Measurements from ENCODE around the gene XPO6. TPM values are rescaled to one million over a fixed set of nuclear protein-coding genes. Genes with fewer than 3 reads are reported as not detected.

The XPO6 gene
- polyA plus RNA-seq, 1 donor (not counting 4 experiments of a cell fraction or from before 2014, with no cell fraction given), result 127 TPM

DNA sequence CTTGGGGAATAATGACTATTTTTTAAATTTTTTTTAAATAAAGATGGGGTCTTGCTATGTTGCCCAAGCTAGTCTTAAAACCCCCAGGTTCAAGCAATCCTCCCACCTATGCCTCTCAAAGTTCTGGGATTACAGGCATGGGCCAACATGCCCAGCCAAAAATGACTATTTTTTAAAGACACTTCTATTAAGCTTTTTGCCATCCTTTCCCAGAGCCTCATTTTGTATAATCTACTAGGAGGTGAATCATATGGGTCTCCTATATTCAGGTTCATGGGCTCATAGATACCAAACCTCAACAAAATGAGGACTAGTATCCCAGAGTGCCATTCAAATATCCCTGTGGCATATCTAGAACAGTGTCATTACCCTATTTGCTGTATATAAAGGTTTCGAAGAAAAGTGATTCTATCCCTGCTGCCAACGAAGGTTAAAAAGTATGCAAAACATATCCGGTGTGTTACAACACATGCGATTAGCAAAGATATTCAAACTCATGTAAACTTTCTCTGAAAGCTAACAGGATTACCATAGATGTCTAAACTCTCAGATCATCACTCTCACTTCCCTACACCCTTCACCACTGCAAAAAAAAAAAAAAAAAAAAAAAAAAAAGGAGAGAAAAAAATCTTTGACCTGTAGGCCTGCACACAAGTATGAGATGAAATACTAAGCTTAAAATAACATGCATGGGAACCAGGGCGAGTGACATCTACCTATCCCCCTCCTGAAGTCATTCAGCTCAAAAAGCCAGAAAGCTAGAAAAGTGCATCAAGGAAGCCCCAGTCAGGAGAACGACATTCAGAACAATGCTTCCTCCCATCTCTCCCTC is 23.5 kb downstream of the XPO6 start:
- H3K4me2 ChIP-seq (ENCODE audit: control insufficient read depth, extremely low read depth, insufficient read depth, low read depth, low read length), result no peak overlapping the region
- no peak overlapping the region for H3K9ac ChIP-seq (ENCODE audit: control insufficient read depth, extremely low read depth, insufficient read depth, low read length)

DNA sequence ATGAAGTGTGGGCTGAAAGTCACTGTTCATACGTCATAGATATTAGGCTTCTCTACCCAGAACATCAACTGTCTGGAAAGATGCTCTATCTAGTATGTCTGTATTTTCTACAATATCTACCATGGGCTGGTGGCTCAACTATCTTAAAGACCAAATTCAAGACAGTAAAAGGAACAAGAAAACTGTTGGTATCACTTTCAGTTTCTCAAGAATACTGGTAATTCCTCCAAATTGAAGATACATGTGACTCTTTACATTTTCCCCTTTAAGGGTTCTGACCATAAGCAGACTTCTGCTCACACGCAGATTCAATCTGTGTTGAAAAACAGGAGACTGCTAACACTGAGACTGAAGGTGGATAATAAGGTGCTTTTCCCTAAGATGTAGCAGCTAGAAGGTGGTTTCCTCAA is 24.2 kb downstream of the XPO6 start:
- H3K9me1 ChIP-seq (ENCODE audit: control insufficient read depth, extremely low read depth, insufficient read depth, low read length), result no peaks in the 10 kb centered on the region
- H2AFZ ChIP-seq (ENCODE audit: control insufficient read depth, low read length), result no peak overlapping the region
- peaks cover 2 to 3% of the 10 kb centered on the region in 2 experiments for H3K36me3 ChIP-seq (ENCODE audit: control insufficient read depth in 2 of 2, extremely low read depth in 1 of 2, insufficient read depth in 2 of 2, low read length in 2 of 2)
- dilution Hi-C loops (cut with MboI; ENCODE audit: extremely low pct_ligation_motif_present, low sequenced_read_pairs), result no loop called here
- no peaks in the 10 kb centered on the region for H3K27me3 ChIP-seq (ENCODE audit: control insufficient read depth, extremely low read depth, insufficient read depth, low read length)
- H3K4me3 ChIP-seq (ENCODE audit: control insufficient read depth in 2 of 3, extremely low read depth in 1 of 3, insufficient read depth in 2 of 3, low read depth in 1 of 3, low read length in 3 of 3), result no peak overlapping the region
- H3K9ac ChIP-seq (ENCODE audit: control insufficient read depth, extremely low read depth, insufficient read depth, low read length), result no peak overlapping the region
- no peak overlapping the region for H3K27ac ChIP-seq (ENCODE audit: control insufficient read depth, insufficient read depth, low read length)
- TF ChIP-seq, protein P1, sequence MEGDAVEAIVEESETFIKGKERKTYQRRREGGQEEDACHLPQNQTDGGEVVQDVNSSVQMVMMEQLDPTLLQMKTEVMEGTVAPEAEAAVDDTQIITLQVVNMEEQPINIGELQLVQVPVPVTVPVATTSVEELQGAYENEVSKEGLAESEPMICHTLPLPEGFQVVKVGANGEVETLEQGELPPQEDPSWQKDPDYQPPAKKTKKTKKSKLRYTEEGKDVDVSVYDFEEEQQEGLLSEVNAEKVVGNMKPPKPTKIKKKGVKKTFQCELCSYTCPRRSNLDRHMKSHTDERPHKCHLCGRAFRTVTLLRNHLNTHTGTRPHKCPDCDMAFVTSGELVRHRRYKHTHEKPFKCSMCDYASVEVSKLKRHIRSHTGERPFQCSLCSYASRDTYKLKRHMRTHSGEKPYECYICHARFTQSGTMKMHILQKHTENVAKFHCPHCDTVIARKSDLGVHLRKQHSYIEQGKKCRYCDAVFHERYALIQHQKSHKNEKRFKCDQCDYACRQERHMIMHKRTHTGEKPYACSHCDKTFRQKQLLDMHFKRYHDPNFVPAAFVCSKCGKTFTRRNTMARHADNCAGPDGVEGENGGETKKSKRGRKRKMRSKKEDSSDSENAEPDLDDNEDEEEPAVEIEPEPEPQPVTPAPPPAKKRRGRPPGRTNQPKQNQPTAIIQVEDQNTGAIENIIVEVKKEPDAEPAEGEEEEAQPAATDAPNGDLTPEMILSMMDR (optimal IDR thresholded peaks at IDR 0.05 in 1 of 3, IDR thresholded peaks at IDR 0.05 in 1 of 3, conservative IDR thresholded peaks at IDR 0.05 in 1 of 3; ENCODE audit: extremely low read depth in 1 of 3, insufficient read depth in 2 of 3, low read length in 3 of 3), result no peak
- no peak for TF ChIP-seq EZH2 (IDR thresholded peaks at IDR 0.05; ENCODE audit: low read length)
- H4K20me1 ChIP-seq (ENCODE audit: control insufficient read depth, extremely low read depth, insufficient read depth, low read length), result peaks cover 29% of the 10 kb centered on the region
- H3K4me1 ChIP-seq (ENCODE audit: control insufficient read depth, extremely low read depth, insufficient read depth, low read length), result peaks cover 20% of the 10 kb centered on the region
- peaks cover 94% of the 10 kb centered on the region for H3K79me2 ChIP-seq (ENCODE audit: control insufficient read depth, insufficient read depth, low read length)
- DNase-seq (ENCODE audit: low read depth, low spot score) (no peak), FAIRE-seq (no peak)
- H3K4me2 ChIP-seq (ENCODE audit: control insufficient read depth, extremely low read depth, insufficient read depth, low read depth, low read length), result no peak overlapping the region
- H3K9me3 ChIP-seq (ENCODE audit: control insufficient read depth, low read depth, low read length), result no peaks in the 10 kb centered on the region

More for the DNA sequence above, 23.5 kb downstream of the XPO6 start:
- no peaks in the 10 kb centered on the region for H3K27me3 ChIP-seq (ENCODE audit: control insufficient read depth, extremely low read depth, insufficient read depth, low read length)
- no peak overlapping the region for H3K4me3 ChIP-seq (ENCODE audit: control insufficient read depth in 2 of 3, extremely low read depth in 1 of 3, insufficient read depth in 2 of 3, low read depth in 1 of 3, low read length in 3 of 3)
- no peak for TF ChIP-seq EZH2 (IDR thresholded peaks at IDR 0.05; ENCODE audit: low read length)
- TF ChIP-seq, protein P1 (optimal IDR thresholded peaks at IDR 0.05 in 1 of 3, IDR thresholded peaks at IDR 0.05 in 1 of 3, conservative IDR thresholded peaks at IDR 0.05 in 1 of 3; ENCODE audit: extremely low read depth in 1 of 3, insufficient read depth in 2 of 3, low read length in 3 of 3), result no peak
- DNase-seq (ENCODE audit: low read depth, low spot score) (no peak), FAIRE-seq (no peak)
- dilution Hi-C loops (cut with MboI; ENCODE audit: extremely low pct_ligation_motif_present, low sequenced_read_pairs), result no loop called here
- peaks cover 27% of the 10 kb centered on the region for H3K4me1 ChIP-seq (ENCODE audit: control insufficient read depth, extremely low read depth, insufficient read depth, low read length)
- no peaks in the 10 kb centered on the region for H3K9me3 ChIP-seq (ENCODE audit: control insufficient read depth, low read depth, low read length)
- H3K27ac ChIP-seq (ENCODE audit: control insufficient read depth, insufficient read depth, low read length), result no peak overlapping the region
- H2AFZ ChIP-seq (ENCODE audit: control insufficient read depth, low read length), result no peak overlapping the region
- H3K9me1 ChIP-seq (ENCODE audit: control insufficient read depth, extremely low read depth, insufficient read depth, low read length), result peaks cover 2% of the 10 kb centered on the region
- H3K79me2 ChIP-seq (ENCODE audit: control insufficient read depth, insufficient read depth, low read length), result peaks cover 94% of the 10 kb centered on the region
- H4K20me1 ChIP-seq (ENCODE audit: control insufficient read depth, extremely low read depth, insufficient read depth, low read length), result peaks cover 35% of the 10 kb centered on the region
- H3K36me3 ChIP-seq (ENCODE audit: control insufficient read depth in 2 of 2, extremely low read depth in 1 of 2, insufficient read depth in 2 of 2, low read length in 2 of 2), result peaks cover 4 to 9% of the 10 kb centered on the region in 2 experiments
